CD14-positive monocyte (primary cell): ENCODE measurements around the gene C9orf50. TPM values are rescaled to one million over a fixed set of nuclear protein-coding genes. Genes with fewer than 3 reads are reported as not detected.
A peak's percentile ranks its signal among the peaks of the same experiment; 100 is the strongest.
"Not testable (repeated sequence)": the region's sequence is repeated elsewhere in the genome, so short reads cannot be mapped to it uniquely, and the experiment has no call there.

Experiments used
- DNase-seq, 3 donors: peaks; one replicate each; pipeline ENCODE4 v3.0.0-alpha.2; 2011 to 2022
- H2AFZ ChIP-seq: 2 replicates; pipeline ENCODE4 v1.6.0; 2012; ENCODE audit warnings: mild to moderate bottlenecking, low read depth, low read length, inconsistent platforms; ENCODE audit not compliant: insufficient read depth, poor library complexity, severe bottlenecking
- H3K27ac ChIP-seq, 2 donors: 1 replicate in 1 of 2; 2 replicates in 1 of 2; pipeline ENCODE4 v1.5.1; 2012 to 2013; ENCODE audit warnings: low read length in 2 of 2, control low read depth in 1 of 2, inconsistent platforms in 1 of 2, low read depth in 1 of 2, mild to moderate bottlenecking in 1 of 2
- H3K27me3 ChIP-seq, 2 donors: one replicate each; pipeline versions ENCODE4 v1.6.0 to v1.6.1; 2011 to 2013; ENCODE audit warnings: low read length in 2 of 2; ENCODE audit not compliant: control insufficient read depth in 2 of 2, insufficient read depth in 2 of 2
- H3K36me3 ChIP-seq, 2 donors: replicated peaks in 1 of 2; 1 replicate in 1 of 2; 2 replicates in 1 of 2; pipeline versions ENCODE4 v1.5.1 to v1.6.1; 2012 to 2013; ENCODE audit warnings: low read length in 2 of 2, control low read depth in 1 of 2, inconsistent platforms in 1 of 2, mild to moderate bottlenecking in 1 of 2; ENCODE audit not compliant: insufficient read depth in 2 of 2, control insufficient read depth in 1 of 2
- H3K4me1 ChIP-seq, 2 donors: 1 replicate in 1 of 2; 2 replicates in 1 of 2; pipeline versions ENCODE4 v1.5.1 to v1.6.1; 2012 to 2013; ENCODE audit warnings: low read length in 2 of 2, control low read depth in 1 of 2, inconsistent platforms in 1 of 2, mild to moderate bottlenecking in 1 of 2, moderate library complexity in 1 of 2; ENCODE audit not compliant: insufficient read depth in 2 of 2, control insufficient read depth in 1 of 2
- H3K4me2 ChIP-seq: replicated peaks from 2 replicates; pipeline ENCODE3; 2012; ENCODE audit warnings: low read length, moderate library complexity, mild to moderate bottlenecking; ENCODE audit not compliant: poor library complexity, severe bottlenecking; ENCODE audit errors: extremely low read depth
- H3K4me3 ChIP-seq, 3 experiments: fragments of 200-600 bp in 1 of 3; sonication (generic) in 1 of 3; replicated peaks in 1 of 3; 1 replicate in 2 of 3; 2 replicates in 1 of 3; pipeline ENCODE4 v1.5.1; 2011 to 2013; ENCODE audit warnings: low read length in 3 of 3, mild to moderate bottlenecking in 3 of 3, control low read depth in 2 of 3, low read depth in 2 of 3, inconsistent platforms in 1 of 3, moderate library complexity in 1 of 3
- H3K79me2 ChIP-seq: 2 replicates; pipeline ENCODE4 v1.6.0; 2012; ENCODE audit warnings: mild to moderate bottlenecking, control low read depth, inconsistent platforms, low read length, moderate library complexity; ENCODE audit not compliant: insufficient read depth
- H3K9ac ChIP-seq: 2 replicates; pipeline ENCODE4 v1.6.0; 2017; ENCODE audit warnings: low read length, mild to moderate bottlenecking; ENCODE audit not compliant: insufficient read depth, poor library complexity, severe bottlenecking
- H3K9me3 ChIP-seq, 2 donors: replicated peaks in 1 of 2; 1 replicate in 1 of 2; 2 replicates in 1 of 2; pipeline versions ENCODE4 v1.5.1 to v1.6.1; 2012 to 2013; ENCODE audit warnings: low read length in 2 of 2, control low read depth in 1 of 2; ENCODE audit not compliant: control insufficient read depth in 1 of 2, insufficient read depth in 1 of 2
- H4K20me1 ChIP-seq: 2 replicates; pipeline ENCODE4 v1.6.0; 2012; ENCODE audit warnings: mild to moderate bottlenecking, low read length, control low read depth, moderate library complexity; ENCODE audit not compliant: insufficient read depth
- H3K27ac Mint-ChIP-seq, 7 donors: one replicate each; pipeline ENCODE4 v1.8.0; 2020; ENCODE audit warnings: mild to moderate bottlenecking in 7 of 7, mixed read lengths in 7 of 7, moderate library complexity in 6 of 7, inconsistent platforms in 2 of 7
- H3K27me3 Mint-ChIP-seq, 3 donors: one replicate each; pipeline ENCODE4 v1.8.0; 2021 to 2022; ENCODE audit warnings: low read depth in 3 of 3, mild to moderate bottlenecking in 3 of 3, mixed read lengths in 3 of 3, moderate library complexity in 3 of 3, inconsistent platforms in 1 of 3
- H3K36me3 Mint-ChIP-seq, 2 donors: one replicate each; pipeline ENCODE4 v1.8.0; 2020; ENCODE audit warnings: mixed read lengths in 2 of 2, inconsistent platforms in 1 of 2, mild to moderate bottlenecking in 1 of 2
- H3K4me1 Mint-ChIP-seq: one replicate; pipeline ENCODE4 v1.8.0; 2020; ENCODE audit warnings: mild to moderate bottlenecking, mixed read lengths
- H3K4me3 Mint-ChIP-seq, 2 donors: one replicate each; pipeline ENCODE4 v1.8.0; 2020; ENCODE audit warnings: mild to moderate bottlenecking in 2 of 2, mixed read lengths in 2 of 2, moderate library complexity in 1 of 2
- H3K9me3 Mint-ChIP-seq, 7 donors: one replicate each; pipeline ENCODE4 v1.8.0; 2020 to 2022; ENCODE audit warnings: mixed read lengths in 7 of 7, mild to moderate bottlenecking in 6 of 7, moderate library complexity in 6 of 7, inconsistent platforms in 2 of 7
- CTCF ChIP-seq: fragments of 200-600 bp; IDR thresholded peaks from one replicate; pipeline ENCODE4 v1.8.0; 2022; ENCODE audit warnings: antibody characterized with exemption, mild to moderate bottlenecking
- WGBS: methylation state at CpG from one replicate; pipeline ENCODE4 v1.1.5; 2013; ENCODE audit warnings: missing lambda C conversion rate; ENCODE audit not compliant: insufficient coverage; 5-methylcytosine and 5-hydroxymethylcytosine counted together
- intact Hi-C, 2 donors: fragments of 100-400 bp; cut with micrococcal nuclease; formaldehyde crosslinking; loops; one replicate each; pipeline versions ENCODE4 v1.15.0 to v1.15.1; 2023
- polyA plus RNA-seq, 3 donors: library from polyadenylated mRNA; depleted of rRNA in 1 of 3; unstranded in 2 of 3; stranded (reverse) in 1 of 3; fragments of 300-500 nt in 2 of 3; fragments of >200 nt in 1 of 3; fragmentation: Illumina TruSeq in 2 of 3; gene quantifications; 1 replicate in 2 of 3; 2 replicates in 1 of 3; pipeline ENCODE4 v1.2.3, GENCODE V29; 2012 to 2021

The C9orf50 gene
- polyA plus RNA-seq, 3 donors = not detected

DNA sequence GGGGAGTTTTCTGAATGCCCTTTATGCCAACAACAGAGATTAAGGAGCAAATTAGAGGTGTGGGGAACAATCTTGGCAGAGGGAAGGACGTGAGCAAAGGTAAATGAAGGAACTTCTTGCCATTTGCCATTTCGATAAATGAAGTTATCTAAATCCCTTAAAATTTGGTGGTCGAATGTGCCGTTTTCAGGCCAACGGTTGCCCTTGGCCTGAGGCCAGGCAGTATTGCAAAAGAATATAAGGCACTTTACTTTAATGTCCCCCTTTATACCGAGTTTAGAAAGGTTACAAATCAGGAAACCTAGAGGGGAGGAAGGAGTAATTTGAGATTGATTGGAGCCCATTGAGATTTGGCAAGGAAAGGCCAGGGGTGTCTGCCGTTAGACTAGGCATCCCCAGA, 26.3 kb downstream of the C9orf50 start:
- H3K79me2 ChIP-seq = no peaks in the 10 kb centered on the region
- no peak overlapping the region for H3K27ac ChIP-seq

GRCh38 chr9:129592790-129593189, 28.1 kb downstream of the C9orf50 start:
- H3K4me3 Mint-ChIP-seq, H3K27me3 ChIP-seq, H3K4me2 ChIP-seq, intact Hi-C loops, H3K36me3 ChIP-seq, H4K20me1 ChIP-seq, H3K79me2 ChIP-seq, H3K27ac ChIP-seq, H3K9ac ChIP-seq, H3K9me3 ChIP-seq, H3K9me3 Mint-ChIP-seq, DNase-seq, H3K4me3 ChIP-seq, H2AFZ ChIP-seq, H3K36me3 Mint-ChIP-seq: not testable (repeated sequence)
- Mint-ChIP-seq H3K27me3 (peaks cover 6 to 16% (median 15%) of the 10 kb centered on the region in 3 donors), H3K4me1 (peaks cover 45% of the 10 kb centered on the region), H3K27ac (peak overlapping the region in 1 of 7 donors; percentile 37)
- 94% methylated on average over 8 of the region's 10 CpGs for WGBS
- H3K4me1 ChIP-seq = peaks cover 46 to 50% of the 10 kb centered on the region in 2 donors

More for the DNA sequence above, 26.3 kb downstream of the C9orf50 start:
- H2AFZ ChIP-seq = no peak overlapping the region
- peak overlapping the region; percentile 35 for H3K4me2 ChIP-seq
- no peaks in the 10 kb centered on the region for H3K9me3 ChIP-seq
- H3K4me3 Mint-ChIP-seq = peak overlapping the region in 1 of 2 donors; percentile 26
- H3K4me1 Mint-ChIP-seq = peaks cover 51% of the 10 kb centered on the region
- no peak overlapping the region for H3K4me3 ChIP-seq
- DNase-seq = no peak
- peaks cover 2 to 5% of the 10 kb centered on the region in 2 donors for H3K36me3 Mint-ChIP-seq
- H3K27ac Mint-ChIP-seq = peak overlapping the region in 1 of 7 donors; percentile 66
- no peaks in the 10 kb centered on the region for H4K20me1 ChIP-seq
- intact Hi-C loops = no loop called here
- TF ChIP-seq CTCF = no peak
- H3K9ac ChIP-seq = no peak overlapping the region
- 15% methylated on average over 3 of the region's 7 CpGs for WGBS
- H3K27me3 ChIP-seq = no peaks in the 10 kb centered on the region
- H3K27me3 Mint-ChIP-seq = peaks cover 7 to 20% (median 20%) of the 10 kb centered on the region in 3 donors
- H3K36me3 ChIP-seq = no peaks in the 10 kb centered on the region
- no peaks in the 10 kb centered on the region for H3K9me3 Mint-ChIP-seq
- H3K4me1 ChIP-seq = peaks cover 53 to 58% of the 10 kb centered on the region in 2 donors
